WI38 (cell line): ENCODE results near the gene FOXN3.

Experiments used
- H3K4me3 ChIP-seq: 2 replicates; pipeline ENCODE4 v1.5.1; 2011; ENCODE audit warnings: low read depth, mild to moderate bottlenecking, control low read depth, low read length
- TF ChIP-seq, protein P1 (sequence below): IDR thresholded peaks from 2 replicates; pipeline ENCODE4 v1.5.1; 2012; ENCODE audit warnings: low read depth, mild to moderate bottlenecking, control low read depth, low read length

Gene FOXN3

GRCh38 chr14:89249972-89250654 is 166.9 kb downstream of the FOXN3 start:
- no peak overlapping the region for H3K4me3 ChIP-seq
- TF ChIP-seq, protein P1, sequence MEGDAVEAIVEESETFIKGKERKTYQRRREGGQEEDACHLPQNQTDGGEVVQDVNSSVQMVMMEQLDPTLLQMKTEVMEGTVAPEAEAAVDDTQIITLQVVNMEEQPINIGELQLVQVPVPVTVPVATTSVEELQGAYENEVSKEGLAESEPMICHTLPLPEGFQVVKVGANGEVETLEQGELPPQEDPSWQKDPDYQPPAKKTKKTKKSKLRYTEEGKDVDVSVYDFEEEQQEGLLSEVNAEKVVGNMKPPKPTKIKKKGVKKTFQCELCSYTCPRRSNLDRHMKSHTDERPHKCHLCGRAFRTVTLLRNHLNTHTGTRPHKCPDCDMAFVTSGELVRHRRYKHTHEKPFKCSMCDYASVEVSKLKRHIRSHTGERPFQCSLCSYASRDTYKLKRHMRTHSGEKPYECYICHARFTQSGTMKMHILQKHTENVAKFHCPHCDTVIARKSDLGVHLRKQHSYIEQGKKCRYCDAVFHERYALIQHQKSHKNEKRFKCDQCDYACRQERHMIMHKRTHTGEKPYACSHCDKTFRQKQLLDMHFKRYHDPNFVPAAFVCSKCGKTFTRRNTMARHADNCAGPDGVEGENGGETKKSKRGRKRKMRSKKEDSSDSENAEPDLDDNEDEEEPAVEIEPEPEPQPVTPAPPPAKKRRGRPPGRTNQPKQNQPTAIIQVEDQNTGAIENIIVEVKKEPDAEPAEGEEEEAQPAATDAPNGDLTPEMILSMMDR, result no peak

- TF ChIP-seq, protein P1, result no peak
- H3K4me3 ChIP-seq, result no peak overlapping the region
Observed at GRCh38 chr14:89249065-89249695, 167.9 kb downstream of the FOXN3 start.

GRCh38 chr14:89248411-89249064 is 168.5 kb downstream of the FOXN3 start:
- TF ChIP-seq, protein P1, result no peak
- H3K4me3 ChIP-seq, result no peak overlapping the region

GRCh38 chr14:89247457-89248122 is 169.4 kb downstream of the FOXN3 start:
- TF ChIP-seq, protein P1, result no peak
- H3K4me3 ChIP-seq, result no peak overlapping the region

DNA sequence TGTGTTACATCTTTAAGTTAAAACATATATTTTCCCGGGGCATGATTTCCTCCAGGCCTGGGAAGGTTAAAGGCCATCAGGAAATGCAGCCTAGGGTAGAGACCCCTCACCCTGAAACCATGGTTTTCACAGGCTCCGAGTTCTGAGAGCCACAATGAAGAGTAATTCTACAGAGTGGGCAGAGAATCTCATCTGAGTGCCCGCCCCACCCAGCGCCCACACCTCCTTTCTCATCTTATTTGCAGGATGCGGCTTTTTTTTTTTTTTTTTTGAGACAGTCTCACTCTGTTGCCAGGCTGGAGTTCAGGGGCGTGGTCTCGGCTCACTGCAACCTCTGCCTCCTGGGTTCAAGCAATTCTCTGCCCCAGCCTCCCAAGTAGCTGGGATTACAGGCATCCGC is 170.7 kb downstream of the FOXN3 start:
- no peak overlapping the region for H3K4me3 ChIP-seq
- TF ChIP-seq, protein P1, result no peak

GRCh38 chr14:89245802-89246201 is 171.2 kb downstream of the FOXN3 start:
- TF ChIP-seq, protein P1, result no peak
- H3K4me3 ChIP-seq, result no peak overlapping the region

- TF ChIP-seq, protein P1, result no peak
- H3K4me3 ChIP-seq, result no peak overlapping the region
Observed at GRCh38 chr14:89244720-89245119, 172.3 kb downstream of the FOXN3 start.
